ENCODE data around the gene INF2. TPM values are rescaled to one million over a fixed set of nuclear protein-coding genes. Genes with fewer than 3 reads are reported as not detected.

Gene INF2
- total RNA-seq, 2 experiments from 2014 or later, result 61.5 to 65.0 TPM

- no peak for DNase-seq
- Mint-ChIP-seq H3K4me3 (no peak overlapping the region), H3K27me3 (no peaks in the 10 kb centered on the region), H3K27ac (no peak overlapping the region), H3K9me3 (no peaks in the 10 kb centered on the region), H3K4me1 (ENCODE audit: low read depth) (peaks cover 2% of the 10 kb centered on the region), H3K36me3 (ENCODE audit: low read depth) (peaks cover 4% of the 10 kb centered on the region)
- CTCF ChIA-PET, result interaction anchor here (1.4 to 1.6 kb wide), 2 partner anchors 13 to 44 kb away, joined by 11 to 16 read pairs; no protein-coding TSS in a partner anchor
- ATAC-seq, result no peak
- TF ChIP-seq CTCF (IDR thresholded peaks at IDR 0.05), result no peak
- intact Hi-C loops (cut with micrococcal nuclease), result no loop called here
- POLR2A ChIA-PET, result no interaction called here
Observed at GRCh38 chr14:104710071-104710735, 20.8 kb downstream of the INF2 start.

- ATAC-seq (no peak), DNase-seq (no peak)
- Mint-ChIP-seq H3K27ac (no peak overlapping the region), H3K4me1 (ENCODE audit: low read depth) (peaks cover 2% of the 10 kb centered on the region), H3K27me3 (no peaks in the 10 kb centered on the region), H3K4me3 (no peak overlapping the region), H3K9me3 (no peaks in the 10 kb centered on the region), H3K36me3 (ENCODE audit: low read depth) (peaks cover 3% of the 10 kb centered on the region)
- no peak for TF ChIP-seq CTCF (IDR thresholded peaks at IDR 0.05)
- intact Hi-C loops (cut with micrococcal nuclease), result no loop called here
- POLR2A ChIA-PET, result no interaction called here
- CTCF ChIA-PET, result no interaction called here
Observed at GRCh38 chr14:104712881-104713734, 23.7 kb downstream of the INF2 start.

- H3K27me3 Mint-ChIP-seq, result no peaks in the 10 kb centered on the region
- H3K4me3 Mint-ChIP-seq, result no peak overlapping the region
- H3K9me3 Mint-ChIP-seq, result no peaks in the 10 kb centered on the region
- TF ChIP-seq CTCF (IDR thresholded peaks at IDR 0.05), result no peak
- ChIA-PET CTCF (no interaction called here), POLR2A (no interaction called here)
- H3K36me3 Mint-ChIP-seq (ENCODE audit: low read depth), result peaks cover 3% of the 10 kb centered on the region
- H3K27ac Mint-ChIP-seq, result no peak overlapping the region
- intact Hi-C loops (cut with micrococcal nuclease), result no loop called here
- no peaks in the 10 kb centered on the region for H3K4me1 Mint-ChIP-seq (ENCODE audit: low read depth)
- no peak for DNase-seq
- ATAC-seq, result no peak
Observed at GRCh38 chr14:104714066-104714465, 24.6 kb downstream of the INF2 start.

- ATAC-seq, result no peak
- Mint-ChIP-seq H3K36me3 (ENCODE audit: low read depth) (peaks cover 3% of the 10 kb centered on the region), H3K9me3 (no peaks in the 10 kb centered on the region), H3K27ac (no peak overlapping the region), H3K27me3 (no peaks in the 10 kb centered on the region), H3K4me3 (no peak overlapping the region), H3K4me1 (ENCODE audit: low read depth) (no peaks in the 10 kb centered on the region)
- ChIA-PET CTCF (no interaction called here), POLR2A (no interaction called here)
- no peak for DNase-seq
- intact Hi-C loops (cut with micrococcal nuclease), result no loop called here
- no peak for TF ChIP-seq CTCF (IDR thresholded peaks at IDR 0.05)
Observed at GRCh38 chr14:104714681-104715080, 25.3 kb downstream of the INF2 start.

- H3K9me3 Mint-ChIP-seq, result no peaks in the 10 kb centered on the region
- no peak for ATAC-seq
- POLR2A ChIA-PET, result no interaction called here
- no peak overlapping the region for H3K27ac Mint-ChIP-seq
- H3K4me1 Mint-ChIP-seq (ENCODE audit: low read depth), result no peaks in the 10 kb centered on the region
- no peaks in the 10 kb centered on the region for H3K27me3 Mint-ChIP-seq
- CTCF ChIA-PET, result no interaction called here
- no peak overlapping the region for H3K4me3 Mint-ChIP-seq
- H3K36me3 Mint-ChIP-seq (ENCODE audit: low read depth), result peaks cover under 1% of the 10 kb centered on the region
- no peak for DNase-seq
- TF ChIP-seq CTCF (IDR thresholded peaks at IDR 0.05), result no peak
- intact Hi-C loops (cut with micrococcal nuclease), result no loop called here
Observed at GRCh38 chr14:104715416-104715815, 26.0 kb downstream of the INF2 start.
